Stimulated activated naive B cell treated with anti-CD40 and anti-IgM and Interleukin-4, amounts not matched to agents 10 μg/mL and 1 μg/mL and 100 μg/mL, for 72 hours (primary cell): Measurements from ENCODE around the gene ATP9B.

Experiments
- ATAC-seq, 2 donors: fragments of 150-1000 bp; cut with Tn5 transposase; replicated peaks; 2 replicates each; pipeline ENCODE4 v1.10.0; 2021; ENCODE audit warnings: moderate library complexity in 1 of 2
- DNase-seq: peaks from one replicate; pipeline ENCODE4 v3.0.0; 2021
- H3K27ac Mint-ChIP-seq: one replicate; pipeline ENCODE4 v1.8.0; 2022; ENCODE audit warnings: mild to moderate bottlenecking, mixed read lengths
- H3K27me3 Mint-ChIP-seq, 2 donors: one replicate each; pipeline ENCODE4 v1.8.0; 2022; ENCODE audit warnings: mixed read lengths in 2 of 2
- H3K36me3 Mint-ChIP-seq, 2 donors: one replicate each; pipeline ENCODE4 v1.8.0; 2022; ENCODE audit warnings: mixed read lengths in 2 of 2, mild to moderate bottlenecking in 1 of 2
- H3K4me1 Mint-ChIP-seq, 2 donors: one replicate each; pipeline ENCODE4 v1.8.0; 2022; ENCODE audit warnings: mixed read lengths in 2 of 2, mild to moderate bottlenecking in 1 of 2
- H3K4me3 Mint-ChIP-seq, 2 donors: one replicate each; pipeline ENCODE4 v1.8.0; 2022; ENCODE audit warnings: mild to moderate bottlenecking in 2 of 2, mixed read lengths in 2 of 2, moderate library complexity in 1 of 2
- H3K9me3 Mint-ChIP-seq, 2 donors: one replicate each; pipeline ENCODE4 v1.8.0; 2022; ENCODE audit warnings: mixed read lengths in 2 of 2, mild to moderate bottlenecking in 1 of 2

The ATP9B gene

GRCh38 chr18:79387615-79388014 is 318.4 kb downstream of the ATP9B start:
- DNase-seq (no peak), ATAC-seq (no peak)
- Mint-ChIP-seq H3K9me3 (no peaks in the 10 kb centered on the region), H3K4me3 (no peak overlapping the region), H3K36me3 (peaks cover 0 to 3% of the 10 kb centered on the region in 2 donors), H3K27ac (no peak overlapping the region), H3K4me1 (peaks cover 27 to 43% of the 10 kb centered on the region in 2 donors), H3K27me3 (peaks cover 0 to 12% of the 10 kb centered on the region in 2 donors)

GRCh38 chr18:79388043-79388442 is 318.8 kb downstream of the ATP9B start:
- no peak for DNase-seq
- Mint-ChIP-seq H3K27ac (no peak overlapping the region), H3K4me1 (peaks cover 27 to 47% of the 10 kb centered on the region in 2 donors), H3K36me3 (peaks cover 0 to 3% of the 10 kb centered on the region in 2 donors), H3K4me3 (no peak overlapping the region), H3K27me3 (peaks cover 0 to 12% of the 10 kb centered on the region in 2 donors), H3K9me3 (no peaks in the 10 kb centered on the region)
- no peak for ATAC-seq

DNA sequence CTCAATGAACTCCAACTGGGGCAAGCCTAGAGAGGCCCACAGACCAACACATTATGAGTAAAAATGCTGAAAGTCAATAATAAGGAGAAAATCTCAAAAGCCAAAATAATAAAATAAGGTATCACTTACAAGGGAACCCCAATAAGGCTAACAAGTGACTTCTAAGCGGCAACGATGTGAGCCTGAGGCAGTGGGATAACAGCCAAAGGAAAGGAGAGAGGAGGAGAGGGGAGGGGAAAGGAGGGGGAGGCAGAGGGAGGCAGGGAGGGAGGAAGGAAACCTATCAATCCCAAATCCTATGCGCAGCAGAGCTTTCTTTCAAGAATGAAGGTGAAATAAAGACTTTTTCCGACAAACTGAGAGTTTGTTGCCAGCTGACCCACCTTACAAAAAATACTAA is 320.5 kb downstream of the ATP9B start:
- H3K27me3 Mint-ChIP-seq = peaks cover 0 to 12% of the 10 kb centered on the region in 2 donors
- no peak for DNase-seq
- ATAC-seq = no peak
- no peak overlapping the region for H3K4me3 Mint-ChIP-seq
- H3K9me3 Mint-ChIP-seq = no peaks in the 10 kb centered on the region
- peaks cover 0 to 1% of the 10 kb centered on the region in 2 donors for H3K36me3 Mint-ChIP-seq
- peaks cover 22 to 50% of the 10 kb centered on the region in 2 donors for H3K4me1 Mint-ChIP-seq
- no peak overlapping the region for H3K27ac Mint-ChIP-seq

DNA sequence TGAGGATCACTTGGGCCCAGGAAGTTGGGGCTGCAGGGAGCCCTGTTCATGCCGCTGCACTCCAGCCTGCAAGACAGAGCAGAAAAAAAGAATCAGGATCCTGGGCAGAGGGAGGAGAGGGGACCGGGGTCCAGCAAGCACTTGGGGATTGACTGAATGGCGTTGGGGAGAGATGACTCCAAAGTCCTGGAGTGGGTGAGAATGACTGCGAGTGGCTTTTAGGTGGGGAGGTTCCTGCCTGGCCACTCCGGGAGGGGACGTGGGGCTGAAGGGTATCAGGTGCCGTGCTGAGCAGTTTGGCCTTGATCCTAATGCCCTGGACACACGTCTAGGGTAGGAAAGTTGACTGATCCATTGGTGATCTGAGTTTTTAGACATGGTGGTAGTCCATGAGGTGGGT is 323.0 kb downstream of the ATP9B start:
- H3K27me3 Mint-ChIP-seq = peaks cover 0 to 12% of the 10 kb centered on the region in 2 donors
- peaks cover 1 to 3% of the 10 kb centered on the region in 2 donors for H3K36me3 Mint-ChIP-seq
- peaks cover 17 to 45% of the 10 kb centered on the region in 2 donors for H3K4me1 Mint-ChIP-seq
- peak overlapping the region; percentile 22 for H3K27ac Mint-ChIP-seq
- H3K9me3 Mint-ChIP-seq = no peaks in the 10 kb centered on the region
- ATAC-seq = no peak
- DNase-seq = no peak
- H3K4me3 Mint-ChIP-seq = peak overlapping the region; percentile 12 to 35

DNA sequence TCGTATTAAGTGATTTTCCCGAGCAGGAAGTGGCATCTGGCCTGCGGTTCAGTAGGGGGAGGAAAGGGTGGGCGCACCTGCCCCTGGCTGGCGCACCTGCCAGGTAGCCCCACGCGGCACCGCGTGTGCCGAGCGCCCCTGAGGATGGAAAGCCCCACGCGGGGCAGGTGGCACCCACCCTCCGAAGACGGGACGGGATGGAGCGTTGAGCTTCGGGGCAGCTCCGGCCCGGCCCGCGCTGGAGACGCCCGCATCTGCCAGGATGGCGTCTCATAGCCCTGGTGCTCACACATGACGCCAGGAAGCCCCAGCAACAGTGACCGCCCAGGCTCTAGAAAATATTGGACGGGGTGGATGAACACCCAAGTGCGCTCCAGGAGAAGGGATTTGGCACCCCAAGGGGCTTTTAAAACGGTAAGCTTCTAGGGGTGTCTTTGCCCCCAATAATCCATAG is 324.0 kb downstream of the ATP9B start:
- H3K9me3 Mint-ChIP-seq = no peaks in the 10 kb centered on the region
- peaks cover 0 to 12% of the 10 kb centered on the region in 2 donors for H3K27me3 Mint-ChIP-seq
- peaks cover 10 to 42% of the 10 kb centered on the region in 2 donors for H3K4me1 Mint-ChIP-seq
- ATAC-seq = peak; percentile 9 to 24
- H3K36me3 Mint-ChIP-seq = peaks cover 1 to 4% of the 10 kb centered on the region in 2 donors
- no peak for DNase-seq
- peak overlapping the region; percentile 88 to 94 for H3K4me3 Mint-ChIP-seq
- peak overlapping the region; percentile 99 for H3K27ac Mint-ChIP-seq

GRCh38 chr18:79393635-79394533 is 324.7 kb downstream of the ATP9B start:
- H3K27me3 Mint-ChIP-seq = peaks cover 0 to 6% of the 10 kb centered on the region in 2 donors

GRCh38 chr18:79394534-79395307 is 325.5 kb downstream of the ATP9B start:
- H3K27me3 Mint-ChIP-seq = no peaks in the 10 kb centered on the region
- H3K9me3 Mint-ChIP-seq = no peaks in the 10 kb centered on the region
- DNase-seq (peak; percentile 79), ATAC-seq (peak; percentile 54 to 58)
- peaks cover 11 to 17% of the 10 kb centered on the region in 2 donors for H3K36me3 Mint-ChIP-seq
- H3K4me1 Mint-ChIP-seq = peaks cover 14 to 50% of the 10 kb centered on the region in 2 donors
- H3K27ac Mint-ChIP-seq = peak overlapping the region; percentile 94
- peak overlapping the region; percentile 83 to 84 for H3K4me3 Mint-ChIP-seq

More at GRCh38 chr18:79393635-79394533, 324.7 kb downstream of the ATP9B start:
- ATAC-seq (peak; percentile 16), DNase-seq (no peak)
- H3K4me1 Mint-ChIP-seq = peaks cover 12 to 43% of the 10 kb centered on the region in 2 donors
- H3K9me3 Mint-ChIP-seq = no peaks in the 10 kb centered on the region
- peaks cover 6 to 11% of the 10 kb centered on the region in 2 donors for H3K36me3 Mint-ChIP-seq
- H3K4me3 Mint-ChIP-seq = peak overlapping the region; percentile 88 to 94
- H3K27ac Mint-ChIP-seq = peak overlapping the region; percentile 99

GRCh38 chr18:79395308-79395640 is 326.1 kb downstream of the ATP9B start:
- peak overlapping the region; percentile 94 for H3K27ac Mint-ChIP-seq
- DNase-seq (no peak), ATAC-seq (no peak)
- peaks cover 11 to 17% of the 10 kb centered on the region in 2 donors for H3K36me3 Mint-ChIP-seq
- H3K9me3 Mint-ChIP-seq = no peaks in the 10 kb centered on the region
- H3K27me3 Mint-ChIP-seq = no peaks in the 10 kb centered on the region
- H3K4me1 Mint-ChIP-seq = peaks cover 14 to 50% of the 10 kb centered on the region in 2 donors
- peak overlapping the region; percentile 83 to 84 for H3K4me3 Mint-ChIP-seq

DNA sequence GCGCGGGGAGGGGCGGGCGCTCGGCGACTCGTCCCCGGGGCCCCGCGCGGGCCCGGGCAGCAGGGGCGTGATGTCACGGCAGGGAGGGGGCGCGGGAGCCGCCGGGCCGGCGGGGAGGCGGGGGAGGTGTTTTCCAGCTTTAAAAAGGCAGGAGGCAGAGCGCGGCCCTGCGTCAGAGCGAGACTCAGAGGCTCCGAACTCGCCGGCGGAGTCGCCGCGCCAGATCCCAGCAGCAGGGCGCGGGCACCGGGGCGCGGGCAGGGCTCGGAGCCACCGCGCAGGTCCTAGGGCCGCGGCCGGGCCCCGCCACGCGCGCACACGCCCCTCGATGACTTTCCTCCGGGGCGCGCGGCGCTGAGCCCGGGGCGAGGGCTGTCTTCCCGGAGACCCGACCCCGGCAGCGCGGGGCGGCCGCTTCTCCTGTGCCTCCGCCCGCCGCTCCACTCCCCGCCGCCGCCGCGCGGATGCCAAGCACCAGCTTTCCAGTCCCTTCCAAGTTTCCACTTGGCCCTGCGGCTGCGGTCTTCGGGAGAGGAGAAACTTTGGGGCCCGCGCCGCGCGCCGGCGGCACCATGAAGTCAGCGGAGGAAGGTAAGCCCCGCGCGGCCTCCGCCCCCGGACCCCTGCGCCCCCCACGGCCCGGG is 326.7 kb downstream of the ATP9B start, which contains the start of gene NFATC1:
Gene NFATC1, plus strand, starts transcription at position 170 of the 644 bp plus-strand sequence. Its CDS starts 295 bp downstream, at position 465.
- peaks cover 12 to 18% of the 10 kb centered on the region in 2 donors for H3K36me3 Mint-ChIP-seq
- H3K27ac Mint-ChIP-seq = peak within 1 kb of the TSS; percentile 96

GRCh38 chr18:79396431-79397246 is 327.4 kb downstream of the ATP9B start:
- Mint-ChIP-seq H3K4me3 (peak overlapping the region; percentile 92 to 93), H3K36me3 (peaks cover 20 to 24% of the 10 kb centered on the region in 2 donors), H3K4me1 (peaks cover 23 to 58% of the 10 kb centered on the region in 2 donors), H3K27me3 (no peaks in the 10 kb centered on the region), H3K9me3 (no peaks in the 10 kb centered on the region), H3K27ac (peak overlapping the region; percentile 91)
- DNase-seq = no peak
- peak in 1 of 2 donors; percentile 8 for ATAC-seq

More for the DNA sequence above, 326.7 kb downstream of the ATP9B start, which contains the start of gene NFATC1:
- DNase-seq (peak; percentile 81), ATAC-seq (peak; percentile 34 to 44)
- Mint-ChIP-seq H3K4me1 (peaks cover 15 to 51% of the 10 kb centered on the region in 2 donors), H3K27me3 (no peaks in the 10 kb centered on the region), H3K9me3 (no peaks in the 10 kb centered on the region), H3K4me3 (peak within 1 kb of the TSS; percentile 93 to 95)

- H3K27ac Mint-ChIP-seq = peak overlapping the region; percentile 75
These were observed 328.1 kb downstream of the ATP9B start for GRCh38 chr18:79397247-79397829.

DNA sequence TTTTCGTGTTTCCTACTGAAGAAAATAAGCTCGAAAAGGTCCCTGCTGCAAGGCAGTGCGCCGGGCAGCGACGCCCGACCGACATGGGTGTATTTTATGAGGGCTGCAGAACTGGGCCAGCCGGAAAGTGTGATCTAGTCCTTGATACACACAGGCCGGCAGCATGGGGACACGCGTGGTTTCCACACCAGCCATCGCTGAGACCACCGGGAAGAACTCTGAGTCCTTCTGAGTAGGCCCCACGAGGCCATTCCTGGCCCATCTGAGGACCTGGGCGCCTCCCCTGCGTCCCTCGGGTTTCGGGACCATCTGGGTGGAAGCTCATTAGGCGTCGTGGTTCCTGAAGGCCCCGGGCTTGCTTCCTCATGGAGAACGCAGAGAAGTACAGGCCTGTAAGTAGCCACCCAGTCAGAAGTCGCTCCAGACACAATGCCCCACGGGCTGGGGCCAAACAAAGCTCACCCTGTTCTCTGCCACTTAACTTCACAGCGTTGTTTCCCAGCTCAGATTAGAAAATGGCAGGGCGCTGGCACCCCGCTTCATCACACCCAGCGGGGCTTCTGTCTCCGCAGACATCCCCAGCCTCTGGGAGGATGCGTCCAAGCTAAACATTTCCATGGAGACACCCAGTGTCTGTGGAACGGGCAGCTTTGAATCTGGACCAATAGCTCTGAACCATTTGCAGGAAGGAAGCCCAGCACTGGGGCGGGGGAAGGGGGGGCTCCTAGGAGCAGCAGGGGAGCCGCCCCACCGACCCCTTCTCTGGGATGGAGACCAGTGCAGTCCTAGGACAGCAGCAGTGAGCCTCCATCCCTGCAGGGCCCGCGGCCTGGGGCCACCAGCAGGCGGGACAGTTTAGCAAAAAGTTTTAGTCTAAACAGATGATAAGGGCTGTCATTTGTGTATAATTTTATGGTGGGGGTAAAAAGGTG is 328.9 kb downstream of the ATP9B start:
- H3K27me3 Mint-ChIP-seq = no peaks in the 10 kb centered on the region
- peaks cover 24 to 28% of the 10 kb centered on the region in 2 donors for H3K36me3 Mint-ChIP-seq
- H3K4me3 Mint-ChIP-seq = peak overlapping the region; percentile 88 to 92
- DNase-seq (no peak), ATAC-seq (no peak)
- peak overlapping the region; percentile 92 for H3K27ac Mint-ChIP-seq
- peaks cover 30 to 61% of the 10 kb centered on the region in 2 donors for H3K4me1 Mint-ChIP-seq
- H3K9me3 Mint-ChIP-seq = no peaks in the 10 kb centered on the region

More at GRCh38 chr18:79397247-79397829, 328.1 kb downstream of the ATP9B start:
- H3K27me3 Mint-ChIP-seq = no peaks in the 10 kb centered on the region
- peaks cover 23 to 24% of the 10 kb centered on the region in 2 donors for H3K36me3 Mint-ChIP-seq
- peaks cover 24 to 60% of the 10 kb centered on the region in 2 donors for H3K4me1 Mint-ChIP-seq
- no peaks in the 10 kb centered on the region for H3K9me3 Mint-ChIP-seq
- ATAC-seq = no peak
- H3K4me3 Mint-ChIP-seq = peak overlapping the region; percentile 92 to 93
- DNase-seq = no peak
